GM10847 (cell line): ENCODE measurements around the gene RIMS4.

Source experiments
- POLR2A ChIP-seq: IDR thresholded peaks from 2 replicates; pipeline ENCODE4 v1.6.1; 2011; ENCODE audit not compliant: insufficient read length; ENCODE audit errors: extremely low read depth

RIMS4 gene

GRCh38 chr20:44836601-44837120 lies 26.3 kb upstream of the RIMS4 start:
- no peak for TF ChIP-seq POLR2A

GRCh38 chr20:44835661-44836221 lies 25.4 kb upstream of the RIMS4 start:
- no peak for TF ChIP-seq POLR2A

- no peak for TF ChIP-seq POLR2A
Observed at GRCh38 chr20:44835116-44835515, 24.8 kb upstream of the RIMS4 start.

GRCh38 chr20:44834693-44835092 lies 24.3 kb upstream of the RIMS4 start:
- TF ChIP-seq POLR2A, result no peak

- no peak for TF ChIP-seq POLR2A
Observed at GRCh38 chr20:44833437-44833836, 23.1 kb upstream of the RIMS4 start.

- no peak for TF ChIP-seq POLR2A
Observed at GRCh38 chr20:44832724-44833123, 22.4 kb upstream of the RIMS4 start.

- TF ChIP-seq POLR2A, result no peak
Observed at GRCh38 chr20:44830995-44831394, 20.6 kb upstream of the RIMS4 start.

- no peak for TF ChIP-seq POLR2A
Observed at GRCh38 chr20:44830523-44830922, 20.2 kb upstream of the RIMS4 start.

- no peak for TF ChIP-seq POLR2A
Observed at GRCh38 chr20:44829688-44830087, 19.3 kb upstream of the RIMS4 start.

GRCh38 chr20:44828640-44829039 lies 18.3 kb upstream of the RIMS4 start:
- TF ChIP-seq POLR2A, result no peak

- TF ChIP-seq POLR2A, result no peak
Observed at GRCh38 chr20:44827401-44827800, 17.1 kb upstream of the RIMS4 start.

GRCh38 chr20:44819936-44820335 lies 9.6 kb upstream of the RIMS4 start:
- TF ChIP-seq POLR2A, result no peak

- no peak for TF ChIP-seq POLR2A
Observed at GRCh38 chr20:44817143-44817910, 7.0 kb upstream of the RIMS4 start.

GRCh38 chr20:44814937-44815336 lies 4.6 kb upstream of the RIMS4 start:
- no peak for TF ChIP-seq POLR2A

GRCh38 chr20:44811150-44811685 lies 872 bp upstream of the RIMS4 start:
- TF ChIP-seq POLR2A, result no peak

GRCh38 chr20:44810061-44810390 lies 320 bp downstream of the RIMS4 start:
- TF ChIP-seq POLR2A, result no peak

GRCh38 chr20:44809380-44810060 lies 826 bp downstream of the RIMS4 start:
- no peak for TF ChIP-seq POLR2A

- no peak for TF ChIP-seq POLR2A
Observed at GRCh38 chr20:44807684-44808056, 2.7 kb downstream of the RIMS4 start.
